PC-3 (cell line): ENCODE measurements around the gene SLC15A3. TPM values are rescaled to one million over a fixed set of nuclear protein-coding genes. Genes with fewer than 3 reads are reported as not detected.

Experiments
- ATAC-seq: fragments of 200-7000 bp; cut with Tn5 transposase; 2 replicates; pipeline ENCODE4 v1.9.1; 2020; ENCODE audit warnings: mild to moderate bottlenecking, moderate library complexity
- BruUV-seq: library from RNA; stranded (reverse); fragments of 400-500 nt; replicated peaks from 2 replicates; lab custom pipeline; 2021; lab: Mats Ljungman, UMichigan
- CTCF ChIA-PET: fragments of 300-600 bp; sonication (Branson Sonifier 250); formaldehyde crosslinking; loops from one replicate; lab custom pipeline; 2022; ENCODE audit warnings: antibody characterized with exemption; lab: Charles Lee
- POLR2A ChIA-PET: fragments of 300-600 bp; sonication (Branson Sonifier 250); formaldehyde crosslinking; loops from one replicate; lab custom pipeline; 2022; ENCODE audit warnings: antibody characterized with exemption; ENCODE audit not compliant: unreplicated experiment; lab: Charles Lee
- DNase-seq: peaks from one replicate; pipeline ENCODE4 v3.0.0-alpha.2; 2015
- H2AFZ ChIP-seq: fragments of 300-600 bp; sonication (generic); 2 replicates; pipeline ENCODE4 v1.6.0; 2016; ENCODE audit warnings: antibody characterized with exemption, low read length
- H3F3A ChIP-seq: fragments of 300-600 bp; sonication (generic); one replicate; pipeline ENCODE4 v1.6.0; 2017; ENCODE audit warnings: antibody characterized with exemption, low read length, control low read depth, mild to moderate bottlenecking; ENCODE audit not compliant: unreplicated experiment
- H3K27ac ChIP-seq: fragments of 300-600 bp; sonication (generic); 2 replicates; pipeline ENCODE4 v1.5.1; 2016; ENCODE audit warnings: mild to moderate bottlenecking, low read length
- H3K27me3 ChIP-seq: fragments of 300-600 bp; sonication (generic); 2 replicates; pipeline ENCODE4 v1.6.1; 2016; ENCODE audit warnings: low read length, mixed read lengths
- H3K36me3 ChIP-seq: fragments of 300-600 bp; sonication (generic); 2 replicates; pipeline ENCODE4 v1.6.1; 2016; ENCODE audit warnings: low read depth, mixed run types, low read length, mixed read lengths
- H3K4me1 ChIP-seq: fragments of 300-600 bp; sonication (generic); 2 replicates; pipeline ENCODE4 v1.5.1; 2016; ENCODE audit warnings: low read length; ENCODE audit not compliant: insufficient read depth
- H3K4me2 ChIP-seq: fragments of 300-600 bp; sonication (generic); 2 replicates; pipeline ENCODE4 v1.6.0; 2016; ENCODE audit warnings: low read length
- H3K4me3 ChIP-seq: fragments of 300-600 bp; sonication (generic); 2 replicates; pipeline ENCODE4 v1.5.1; 2016; ENCODE audit warnings: mild to moderate bottlenecking, low read length, mixed read lengths
- H3K79me2 ChIP-seq: fragments of 300-600 bp; sonication (generic); 2 replicates; pipeline ENCODE4 v1.6.1; 2017; ENCODE audit warnings: low read length, mixed read lengths
- H3K9ac ChIP-seq: fragments of 300-600 bp; sonication (generic); 2 replicates; pipeline ENCODE4 v1.6.0; 2016; ENCODE audit warnings: mild to moderate bottlenecking, low read length
- H3K9me2 ChIP-seq: fragments of 300-600 bp; sonication (generic); replicated peaks from 2 replicates; pipeline ENCODE4 v1.6.1; 2016; ENCODE audit warnings: mixed run types, low read length, mixed read lengths
- H3K9me3 ChIP-seq: fragments of 300-600 bp; sonication (generic); 2 replicates; pipeline ENCODE4 v1.6.1; 2016; ENCODE audit warnings: low read length, mixed read lengths
- H4K20me1 ChIP-seq: fragments of 300-600 bp; sonication (generic); 2 replicates; pipeline ENCODE4 v1.6.1; 2016; ENCODE audit warnings: low read length, mixed read lengths
- EZH2 ChIP-seq: fragments of 300-600 bp; sonication (generic); IDR thresholded peaks from one replicate; pipeline ENCODE4 v1.6.1; 2017; ENCODE audit warnings: antibody characterized with exemption, mild to moderate bottlenecking, low read length; ENCODE audit not compliant: unreplicated experiment
- EZH2phosphoT487 ChIP-seq: fragments of 300-600 bp; sonication (generic); IDR thresholded peaks from 2 replicates; pipeline ENCODE4 v1.6.1; 2018; ENCODE audit warnings: mild to moderate bottlenecking, antibody characterized with exemption, low read length, borderline replicate concordance
- intact Hi-C: fragments of 100-400 bp; cut with micrococcal nuclease; formaldehyde crosslinking; loops from 2 replicates; pipeline ENCODE4 v1.9.0; 2023
- total RNA-seq: library from RNA; depleted of rRNA; stranded (reverse); fragments of >200 nt; gene quantifications from 2 replicates; pipeline ENCODE4 v1.2.3, GENCODE V29; 2014
- TF ChIP-seq, protein P1 (sequence below): fragments of 300-600 bp; sonication (generic); conservative IDR thresholded peaks from 2 replicates; pipeline ENCODE4 v1.5.1; 2017; ENCODE audit warnings: antibody characterized with exemption, low read depth, mild to moderate bottlenecking, low read length

Gene SLC15A3
- total RNA-seq, 1 experiment from 2014 or later: not detected

- no peak for ATAC-seq
- ChIA-PET CTCF (no interaction called here), POLR2A (no interaction called here)
- no TSS peak for BruUV-seq
- Histone ChIP-seq H3K4me1 (no peaks in the 10 kb centered on the region), H3K27ac (no peak overlapping the region), H3K36me3 (no peaks in the 10 kb centered on the region), H3K4me2 (no peak overlapping the region), H2AFZ (no peak overlapping the region), H3K4me3 (no peak overlapping the region), H3K9me3 (no peaks in the 10 kb centered on the region), H3K9me2 (no peaks in the 10 kb centered on the region), H4K20me1 (no peaks in the 10 kb centered on the region), H3K27me3 (no peaks in the 10 kb centered on the region), H3K79me2 (no peaks in the 10 kb centered on the region), H3K9ac (no peak overlapping the region), H3F3A (no peaks in the 10 kb centered on the region)
- TF ChIP-seq, protein P1, sequence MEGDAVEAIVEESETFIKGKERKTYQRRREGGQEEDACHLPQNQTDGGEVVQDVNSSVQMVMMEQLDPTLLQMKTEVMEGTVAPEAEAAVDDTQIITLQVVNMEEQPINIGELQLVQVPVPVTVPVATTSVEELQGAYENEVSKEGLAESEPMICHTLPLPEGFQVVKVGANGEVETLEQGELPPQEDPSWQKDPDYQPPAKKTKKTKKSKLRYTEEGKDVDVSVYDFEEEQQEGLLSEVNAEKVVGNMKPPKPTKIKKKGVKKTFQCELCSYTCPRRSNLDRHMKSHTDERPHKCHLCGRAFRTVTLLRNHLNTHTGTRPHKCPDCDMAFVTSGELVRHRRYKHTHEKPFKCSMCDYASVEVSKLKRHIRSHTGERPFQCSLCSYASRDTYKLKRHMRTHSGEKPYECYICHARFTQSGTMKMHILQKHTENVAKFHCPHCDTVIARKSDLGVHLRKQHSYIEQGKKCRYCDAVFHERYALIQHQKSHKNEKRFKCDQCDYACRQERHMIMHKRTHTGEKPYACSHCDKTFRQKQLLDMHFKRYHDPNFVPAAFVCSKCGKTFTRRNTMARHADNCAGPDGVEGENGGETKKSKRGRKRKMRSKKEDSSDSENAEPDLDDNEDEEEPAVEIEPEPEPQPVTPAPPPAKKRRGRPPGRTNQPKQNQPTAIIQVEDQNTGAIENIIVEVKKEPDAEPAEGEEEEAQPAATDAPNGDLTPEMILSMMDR: no peak
- intact Hi-C loops: no loop called here
- no peak for DNase-seq
These were observed 421 bp downstream of the SLC15A3 start for GRCh38 chr11:60951606-60951903.

DNA sequence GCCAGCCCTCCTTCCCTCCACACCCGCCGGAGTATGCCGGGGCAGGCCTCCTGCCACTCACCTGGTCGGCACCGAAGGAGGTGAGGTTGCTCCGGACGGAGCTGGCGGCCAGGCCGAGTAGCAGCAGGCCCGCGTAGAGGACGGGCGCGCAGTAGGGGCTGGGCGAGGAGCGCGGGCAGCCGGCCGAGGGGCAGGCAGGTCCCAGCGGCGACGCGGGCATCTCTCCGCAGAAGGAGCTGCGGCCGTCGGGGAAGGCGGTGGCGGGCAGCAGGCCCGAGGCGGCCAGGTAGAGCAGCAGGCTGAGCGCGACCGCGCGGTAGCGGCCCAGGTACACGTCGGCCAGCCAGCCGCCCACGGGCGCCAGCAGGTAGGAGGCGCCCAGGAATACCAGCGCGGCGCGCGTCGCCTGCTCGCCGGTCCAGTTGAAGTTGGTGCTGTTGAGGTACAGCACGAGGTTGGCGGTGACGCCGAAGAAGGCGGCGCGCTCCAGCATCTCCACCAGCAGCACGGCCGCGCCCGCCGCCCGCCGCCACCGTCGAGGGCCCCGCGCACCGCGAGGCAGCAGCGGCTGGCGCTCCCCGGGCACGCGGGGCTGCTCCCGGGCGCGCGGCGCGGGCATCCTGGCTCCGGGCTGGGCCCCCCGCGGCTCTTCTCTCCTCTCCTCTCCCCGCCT, 907 bp downstream of the SLC15A3 start:
- Histone ChIP-seq H3K79me2 (no peaks in the 10 kb centered on the region), H3K9me3 (no peaks in the 10 kb centered on the region), H3K27ac (no peak overlapping the region), H3K9me2 (no peaks in the 10 kb centered on the region), H4K20me1 (no peaks in the 10 kb centered on the region), H3K9ac (no peak overlapping the region), H3K4me2 (no peak overlapping the region), H3K4me3 (no peak overlapping the region), H2AFZ (no peak overlapping the region), H3K36me3 (no peaks in the 10 kb centered on the region), H3F3A (no peaks in the 10 kb centered on the region), H3K4me1 (no peaks in the 10 kb centered on the region), H3K27me3 (no peaks in the 10 kb centered on the region)
- BruUV-seq: no TSS peak
- intact Hi-C loops: no loop called here
- TF ChIP-seq, protein P1: no peak
- no peak for TF ChIP-seq EZH2phosphoT487
- no peak for TF ChIP-seq EZH2
- ATAC-seq (no peak), DNase-seq (no peak)
- ChIA-PET POLR2A (no interaction called here), CTCF (no interaction called here)

- ChIA-PET POLR2A (no interaction called here), CTCF (no interaction called here)
- Histone ChIP-seq H2AFZ (no peak overlapping the region), H3K4me3 (no peak overlapping the region), H3K9me3 (no peaks in the 10 kb centered on the region), H3K9ac (no peak overlapping the region), H3K79me2 (no peaks in the 10 kb centered on the region), H3F3A (no peaks in the 10 kb centered on the region), H3K9me2 (no peaks in the 10 kb centered on the region), H3K27me3 (no peaks in the 10 kb centered on the region), H3K36me3 (no peaks in the 10 kb centered on the region), H3K27ac (no peak overlapping the region), H3K4me2 (no peak overlapping the region), H3K4me1 (no peaks in the 10 kb centered on the region), H4K20me1 (no peaks in the 10 kb centered on the region)
- no peak for TF ChIP-seq EZH2
- TF ChIP-seq EZH2phosphoT487: no peak
- TF ChIP-seq, protein P1: no peak
- no peak for DNase-seq
- intact Hi-C loops: no loop called here
- no peak for ATAC-seq
- BruUV-seq: no TSS peak
These were observed 2.0 kb downstream of the SLC15A3 start for GRCh38 chr11:60950024-60950423.
